GM10266 (cell line): ENCODE measurements around the gene DTYMK.

Source experiments
- DNase-seq: peaks from one replicate; pipeline ENCODE4 v3.0.0; 2012; ENCODE audit errors: extremely low spot score
- CTCF ChIP-seq: IDR thresholded peaks from 2 replicates; pipeline ENCODE4 v1.5.1; 2012; ENCODE audit warnings: mild to moderate bottlenecking, low read depth; ENCODE audit not compliant: control insufficient read depth, insufficient read depth; ENCODE audit errors: missing control alignments

The DTYMK gene

GRCh38 chr2:241724259-241724974, 37.8 kb upstream of the DTYMK start:
- peak; percentile 23 for TF ChIP-seq CTCF

GRCh38 chr2:241722896-241723454, 36.4 kb upstream of the DTYMK start:
- no peak for TF ChIP-seq CTCF
- no peak for DNase-seq

More at GRCh38 chr2:241724259-241724974, 37.8 kb upstream of the DTYMK start:
- DNase-seq = no peak

GRCh38 chr2:241721852-241722251, 35.2 kb upstream of the DTYMK start:
- DNase-seq = no peak
- TF ChIP-seq CTCF = no peak

- DNase-seq = peak; percentile 14
- no peak for TF ChIP-seq CTCF
These were observed 33.9 kb upstream of the DTYMK start for GRCh38 chr2:241720560-241720959.

- DNase-seq = no peak
- TF ChIP-seq CTCF = no peak
These were observed 33.5 kb upstream of the DTYMK start for GRCh38 chr2:241720099-241720498.

- no peak for TF ChIP-seq CTCF
- DNase-seq = no peak
These were observed 32.5 kb upstream of the DTYMK start for GRCh38 chr2:241719093-241719492.

GRCh38 chr2:241708879-241709278, 22.3 kb upstream of the DTYMK start:
- DNase-seq = no peak
- TF ChIP-seq CTCF = no peak
